Esophagus squamous epithelium (tissue), 4 donors: ENCODE results near the gene ADGRG1.

Experiments
- CTCF ChIP-seq, 6 experiments: fragments of 450-650 bp in 4 of 6; fragments of 200-600 bp in 2 of 6; sonication (generic) in 2 of 6; IDR thresholded peaks; one replicate each; pipeline ENCODE4 v1.5.1; 2016 to 2019; ENCODE audit warnings: antibody characterized with exemption in 6 of 6, mild to moderate bottlenecking in 4 of 6, moderate library complexity in 4 of 6
- POLR2A ChIP-seq, 4 donors: fragments of 450-650 bp; IDR thresholded peaks; one replicate each; pipeline ENCODE4 v1.6.1; 2017; ENCODE audit warnings: antibody characterized with exemption in 4 of 4, mild to moderate bottlenecking in 4 of 4, moderate library complexity in 3 of 4

- TF ChIP-seq CTCF (IDR thresholded peaks at IDR 0.05) = no peak
- TF ChIP-seq POLR2A (IDR thresholded peaks at IDR 0.05) = no peak
Observed at GRCh38 chr16:57660715-57661463, 32.5 kb downstream of the ADGRG1 start.
